HG02981 (cell line): ENCODE results near the gene TERT.
"Not testable (repeated sequence)": the region's sequence is repeated elsewhere in the genome, so short reads cannot be mapped to it uniquely, and the experiment has no call there.

Experiments
- ATAC-seq: cut with Tn5 transposase; IDR thresholded peaks from one replicate; pipeline ENCODE4 v1.9.1; 2021; ENCODE audit warnings: mild to moderate bottlenecking, moderate library complexity; ENCODE audit not compliant: unreplicated experiment

The TERT gene

DNA sequence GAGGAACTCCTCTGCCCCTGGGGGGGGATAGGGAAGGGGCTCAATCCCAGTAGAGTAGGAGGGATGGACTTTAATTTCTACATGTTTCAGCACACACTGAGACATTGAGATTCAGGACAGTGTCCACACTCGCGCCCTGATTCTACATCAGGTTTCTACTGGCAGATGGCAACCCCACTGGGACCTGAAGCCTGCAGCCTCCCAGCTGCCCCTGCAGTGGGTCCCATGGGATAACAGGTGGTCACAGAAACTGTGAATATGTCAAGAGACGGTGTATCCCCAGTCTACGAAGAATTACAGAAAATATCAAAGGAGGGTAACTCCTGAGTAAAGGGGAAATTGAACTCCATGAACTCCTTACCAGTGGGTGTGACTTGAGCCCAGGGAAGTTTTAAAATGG lies 2.4 kb upstream of the TERT start:
- no peak for ATAC-seq

DNA sequence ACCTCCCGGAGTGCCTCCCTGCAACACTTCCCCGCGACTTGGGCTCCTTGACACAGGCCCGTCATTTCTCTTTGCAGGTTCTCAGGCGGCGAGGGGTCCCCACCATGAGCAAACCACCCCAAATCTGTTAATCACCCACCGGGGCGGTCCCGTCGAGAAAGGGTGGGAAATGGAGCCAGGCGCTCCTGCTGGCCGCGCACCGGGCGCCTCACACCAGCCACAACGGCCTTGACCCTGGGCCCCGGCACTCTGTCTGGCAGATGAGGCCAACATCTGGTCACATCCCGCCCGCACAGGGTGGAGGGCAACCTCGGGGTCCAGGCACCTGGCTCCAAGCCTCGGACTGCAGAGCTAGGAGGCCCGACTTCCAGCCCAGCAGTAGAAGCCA lies 776 bp upstream of the TERT start:
- no peak for ATAC-seq

DNA sequence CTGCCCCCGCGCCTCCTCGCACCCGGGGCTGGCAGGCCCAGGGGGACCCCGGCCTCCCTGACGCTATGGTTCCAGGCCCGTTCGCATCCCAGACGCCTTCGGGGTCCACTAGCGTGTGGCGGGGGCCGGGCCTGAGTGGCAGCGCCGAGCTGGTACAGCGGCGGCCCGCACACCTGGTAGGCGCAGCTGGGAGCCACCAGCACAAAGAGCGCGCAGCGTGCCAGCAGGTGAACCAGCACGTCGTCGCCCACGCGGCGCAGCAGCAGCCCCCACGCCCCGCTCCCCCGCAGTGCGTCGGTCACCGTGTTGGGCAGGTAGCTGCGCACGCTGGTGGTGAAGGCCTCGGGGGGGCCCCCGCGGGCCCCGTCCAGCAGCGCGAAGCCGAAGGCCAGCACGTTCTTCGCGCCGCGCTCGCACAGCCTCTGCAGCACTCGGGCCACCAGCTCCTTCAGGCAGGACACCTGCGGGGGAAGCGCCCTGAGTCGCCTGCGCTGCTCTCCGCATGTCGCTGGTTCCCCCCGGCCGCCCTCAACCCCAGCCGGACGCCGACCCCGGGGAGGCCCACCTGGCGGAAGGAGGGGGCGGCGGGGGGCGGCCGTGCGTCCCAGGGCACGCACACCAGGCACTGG lies 548 bp downstream of the TERT start:
- no peak for ATAC-seq

DNA sequence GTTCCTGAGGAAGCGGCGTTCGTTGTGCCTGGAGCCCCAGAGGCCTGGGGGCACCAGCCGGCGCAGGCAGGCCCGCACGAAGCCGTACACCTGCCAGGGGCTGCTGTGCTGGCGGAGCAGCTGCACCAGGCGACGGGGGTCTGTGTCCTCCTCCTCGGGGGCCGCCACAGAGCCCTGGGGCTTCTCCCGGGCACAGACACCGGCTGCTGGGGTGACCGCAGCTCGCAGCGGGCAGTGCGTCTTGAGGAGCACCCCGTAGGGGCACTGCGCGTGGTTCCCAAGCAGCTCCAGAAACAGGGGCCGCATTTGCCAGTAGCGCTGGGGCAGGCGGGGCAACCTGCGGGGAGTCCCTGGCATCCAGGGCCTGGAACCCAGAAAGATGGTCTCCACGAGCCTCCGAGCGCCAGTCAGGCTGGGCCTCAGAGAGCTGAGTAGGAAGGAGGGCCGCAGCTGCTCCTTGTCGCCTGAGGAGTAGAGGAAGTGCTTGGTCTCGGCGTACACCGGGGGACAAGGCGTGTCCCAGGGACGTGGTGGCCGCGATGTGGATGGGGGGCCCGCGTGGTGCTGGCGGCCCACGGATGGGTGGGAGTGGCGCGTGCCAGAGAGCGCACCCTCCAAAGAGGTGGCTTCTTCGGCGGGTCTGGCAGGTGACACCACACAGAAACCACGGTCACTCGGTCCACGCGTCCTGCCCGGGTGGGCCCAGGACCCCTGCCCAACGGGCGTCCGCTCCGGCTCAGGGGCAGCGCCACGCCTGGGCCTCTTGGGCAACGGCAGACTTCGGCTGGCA lies 1.3 kb downstream of the TERT start:
- ATAC-seq: no peak

DNA sequence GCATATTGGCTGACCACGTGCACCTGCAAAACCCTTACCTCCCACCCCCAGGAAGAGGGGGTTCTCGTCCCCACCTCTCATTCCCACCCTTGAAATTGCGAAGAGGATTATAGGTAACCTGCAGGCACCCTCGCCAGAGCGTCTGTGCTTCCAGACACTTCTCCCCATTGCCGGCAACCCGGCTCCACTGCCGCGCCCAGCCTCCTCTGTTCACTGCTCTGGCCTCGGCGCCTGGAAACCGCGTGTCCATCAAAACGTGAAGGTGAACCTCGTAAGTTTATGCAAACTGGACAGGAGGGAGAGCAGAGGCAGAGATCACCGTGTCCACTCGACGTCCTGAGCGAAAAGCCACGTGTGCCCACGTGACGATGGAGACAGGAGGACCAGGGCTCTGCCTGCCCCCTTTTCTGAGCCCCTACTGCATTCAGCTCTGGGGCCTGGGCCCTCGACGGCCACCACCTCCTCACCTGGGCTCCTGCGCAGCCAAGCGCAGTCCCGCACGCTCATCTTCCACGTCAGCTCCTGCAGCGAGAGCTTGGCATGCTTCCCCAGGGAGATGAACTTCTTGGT lies 1.9 kb downstream of the TERT start:
- no peak for ATAC-seq

DNA sequence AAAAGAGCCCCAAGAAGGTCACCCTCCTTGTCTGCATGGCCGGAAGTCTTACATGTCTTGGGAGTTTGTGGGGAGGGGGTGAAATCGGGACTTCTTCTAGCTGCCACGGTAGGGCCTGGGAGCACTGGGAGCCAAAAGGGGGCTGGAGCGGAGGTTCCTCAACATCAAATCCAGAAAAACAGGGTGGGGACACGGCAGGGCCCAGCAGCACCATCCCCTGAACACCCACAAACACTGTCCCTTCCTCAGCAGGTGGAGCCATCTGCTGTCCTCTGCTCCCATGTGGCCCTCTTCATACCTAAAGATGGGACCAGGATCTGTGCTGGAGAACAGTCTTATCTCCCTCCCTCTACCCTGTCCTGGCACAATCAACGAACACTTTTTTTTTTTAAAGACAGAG lies 2.7 kb downstream of the TERT start:
- ATAC-seq: no peak

DNA sequence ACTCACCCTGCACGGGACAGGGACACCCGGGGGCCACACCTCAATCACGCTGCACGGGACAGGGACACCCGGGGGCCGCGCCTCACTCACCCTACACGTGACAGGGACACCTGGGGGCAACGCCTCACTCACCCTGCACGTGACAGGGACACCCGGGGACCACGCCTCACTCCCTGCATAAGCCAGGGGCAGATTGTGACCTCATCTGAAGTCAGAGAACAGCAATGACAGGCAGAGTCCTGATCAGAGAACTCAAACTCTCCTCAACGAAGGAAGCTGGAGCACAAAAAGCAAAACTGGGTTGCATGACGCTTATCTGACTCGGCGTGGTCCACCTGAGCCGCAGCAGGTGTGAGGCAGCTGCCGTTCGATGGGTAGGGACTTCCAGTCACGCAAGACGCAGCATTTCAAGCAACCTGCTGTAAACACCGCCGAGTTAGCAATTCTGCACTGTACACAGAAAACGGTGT lies 3.2 kb downstream of the TERT start:
- no peak for ATAC-seq

DNA sequence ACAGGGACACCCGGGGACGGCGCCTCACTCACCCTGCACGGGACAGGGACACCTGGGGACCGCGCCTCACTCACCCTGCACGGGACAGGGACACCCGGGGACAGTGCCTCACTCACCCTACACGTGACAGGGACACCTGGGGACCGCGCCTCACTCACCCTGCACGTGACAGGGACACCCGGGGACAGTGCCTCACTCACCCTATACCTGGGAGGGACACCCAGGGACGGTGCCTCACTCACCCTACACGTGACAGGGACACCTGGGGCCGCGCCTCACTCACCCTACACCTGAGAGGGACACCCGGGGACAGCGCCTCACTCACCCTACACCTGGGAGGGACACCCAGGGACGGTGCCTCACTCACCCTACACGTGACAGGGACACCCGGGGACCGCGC lies 3.9 kb downstream of the TERT start:
- not testable (repeated sequence) for ATAC-seq

DNA sequence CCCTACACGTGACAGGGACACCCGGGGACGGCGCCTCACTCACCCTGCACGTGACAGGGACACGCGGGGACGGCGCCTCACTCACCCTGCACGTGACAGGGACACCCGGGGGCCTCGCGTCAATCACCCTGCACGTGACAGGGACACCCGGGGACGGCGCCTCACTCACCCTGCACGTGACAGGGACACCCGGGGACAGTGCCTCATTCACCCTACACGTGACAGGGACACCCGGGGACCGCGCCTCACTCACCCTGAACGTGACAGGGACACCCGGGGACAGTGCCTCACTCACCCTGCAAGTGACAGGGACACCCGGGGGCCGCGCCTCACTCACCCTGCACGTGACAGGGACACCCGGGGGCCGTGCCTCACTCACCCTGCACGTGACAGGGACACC lies 5.3 kb downstream of the TERT start:
- ATAC-seq: not testable (repeated sequence)

DNA sequence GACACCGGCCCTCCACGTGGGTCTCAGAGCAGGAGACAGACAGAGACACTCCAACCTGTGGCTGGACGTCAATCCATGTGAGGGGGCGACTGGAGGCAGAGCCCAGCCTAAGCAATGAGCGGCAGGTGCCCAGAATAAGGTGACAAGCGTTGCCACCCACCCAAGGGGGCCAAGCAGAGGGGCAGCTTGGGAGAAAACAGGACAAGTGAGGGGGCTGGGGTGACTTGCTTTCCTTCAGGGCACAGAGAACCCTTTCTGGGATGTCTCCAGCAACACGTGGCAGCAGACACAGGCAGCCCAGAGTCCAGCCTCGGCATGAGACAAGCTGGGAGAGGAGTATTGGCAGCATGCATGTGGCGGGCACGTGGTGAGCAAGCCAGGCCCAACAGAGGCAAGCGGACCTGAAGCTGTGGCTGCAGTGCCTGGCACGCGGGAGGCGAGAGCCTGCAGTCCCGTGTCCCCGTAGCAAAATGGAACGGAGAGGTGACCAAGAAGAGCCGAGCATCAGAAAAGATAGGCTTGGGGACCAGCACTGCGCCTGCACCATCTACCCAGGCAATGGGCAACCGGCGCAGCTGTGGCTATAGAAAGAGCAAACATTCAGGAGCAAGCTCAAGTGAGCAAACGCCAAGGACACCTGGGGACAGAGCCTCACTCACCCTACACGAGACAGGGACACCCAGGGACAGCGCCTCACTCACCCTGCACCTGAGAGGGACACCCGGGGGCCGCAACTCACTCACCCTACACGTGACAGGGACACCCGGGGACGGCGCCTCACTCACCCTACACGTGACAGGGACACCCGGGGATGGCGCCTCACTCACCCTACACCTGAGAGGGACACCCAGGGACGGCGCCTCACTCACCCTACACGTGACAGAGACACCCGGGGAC lies 6.2 kb downstream of the TERT start:
- no peak for ATAC-seq

DNA sequence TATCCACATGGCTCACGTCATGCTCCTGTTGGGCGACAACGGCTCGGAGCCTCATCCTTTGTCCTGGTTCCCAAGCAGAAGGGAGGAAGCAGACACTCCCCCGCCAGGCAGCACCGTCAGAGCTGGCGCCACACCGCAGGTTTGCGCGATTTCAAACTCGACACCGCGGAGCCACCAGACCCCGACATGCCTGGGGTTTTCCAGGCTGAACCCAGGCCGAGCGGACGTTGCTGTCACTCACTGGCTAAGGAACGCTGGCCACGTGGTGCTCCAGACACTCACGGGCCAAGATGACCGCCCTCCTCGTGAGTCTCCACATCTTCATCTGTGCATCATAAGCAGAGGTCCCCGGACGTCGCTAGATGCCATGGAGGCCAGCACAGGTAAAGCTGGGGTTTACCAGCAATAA lies 9.0 kb downstream of the TERT start:
- ATAC-seq: no peak

DNA sequence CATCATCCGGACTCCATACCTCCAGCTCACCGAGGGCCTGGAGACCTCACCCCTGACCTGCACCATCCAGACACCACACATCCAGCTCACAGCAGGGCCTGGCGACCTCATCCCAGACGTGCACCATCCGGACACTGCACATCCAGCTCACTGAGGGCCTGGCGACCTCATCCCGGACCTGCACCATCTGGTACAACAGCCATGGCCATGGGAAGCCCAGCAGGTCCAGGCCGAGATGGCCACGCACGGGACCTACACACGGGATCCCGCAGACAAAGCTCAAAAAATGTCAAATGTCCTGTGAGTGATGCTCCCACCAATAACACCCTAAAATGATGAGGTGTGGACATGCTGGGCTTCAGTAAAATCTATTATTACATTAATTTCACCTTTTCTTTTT lies 9.7 kb downstream of the TERT start:
- no peak for ATAC-seq

DNA sequence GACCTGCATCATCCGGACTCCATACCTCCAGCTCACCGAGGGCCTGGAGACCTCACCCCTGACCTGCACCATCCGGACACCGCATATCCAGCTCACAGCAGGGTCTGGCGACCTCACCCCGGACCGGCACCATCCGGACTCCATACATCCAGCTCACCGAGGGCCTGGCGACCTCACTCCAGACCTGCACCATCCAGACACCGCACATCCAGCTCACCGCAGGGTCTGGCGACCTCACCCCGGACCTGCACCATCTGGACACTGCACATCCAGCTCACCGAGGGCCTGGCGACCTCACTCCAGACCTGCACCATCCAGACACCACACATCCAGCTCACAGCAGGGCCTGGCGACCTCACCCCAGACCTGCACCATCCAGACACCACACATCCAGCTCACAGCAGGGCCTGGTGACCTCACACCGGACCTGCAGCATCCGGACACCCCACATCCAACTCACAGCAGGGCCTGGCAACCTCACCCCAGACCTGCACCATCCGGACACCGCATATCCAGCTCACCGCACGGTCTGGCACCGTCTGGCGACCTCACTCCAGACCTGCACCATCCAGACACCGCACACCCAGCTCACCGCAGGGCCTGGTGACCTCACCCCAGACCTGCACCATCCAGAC lies 10.4 kb downstream of the TERT start:
- not testable (repeated sequence) for ATAC-seq

DNA sequence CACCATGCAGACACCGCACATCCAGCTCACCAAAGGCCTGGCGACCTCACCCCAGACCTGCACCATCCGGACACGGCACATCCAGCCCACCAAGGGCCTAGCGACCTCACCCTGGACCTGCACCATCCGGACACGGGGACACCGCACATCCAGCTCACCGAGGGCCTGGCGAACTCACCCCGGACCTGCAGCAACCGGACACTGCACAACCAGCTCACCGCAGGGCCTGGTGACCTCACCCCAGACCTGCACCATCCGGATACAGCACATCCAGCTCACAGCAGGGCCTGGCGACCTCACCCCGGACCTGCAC lies 11.2 kb downstream of the TERT start:
- not testable (repeated sequence) for ATAC-seq

DNA sequence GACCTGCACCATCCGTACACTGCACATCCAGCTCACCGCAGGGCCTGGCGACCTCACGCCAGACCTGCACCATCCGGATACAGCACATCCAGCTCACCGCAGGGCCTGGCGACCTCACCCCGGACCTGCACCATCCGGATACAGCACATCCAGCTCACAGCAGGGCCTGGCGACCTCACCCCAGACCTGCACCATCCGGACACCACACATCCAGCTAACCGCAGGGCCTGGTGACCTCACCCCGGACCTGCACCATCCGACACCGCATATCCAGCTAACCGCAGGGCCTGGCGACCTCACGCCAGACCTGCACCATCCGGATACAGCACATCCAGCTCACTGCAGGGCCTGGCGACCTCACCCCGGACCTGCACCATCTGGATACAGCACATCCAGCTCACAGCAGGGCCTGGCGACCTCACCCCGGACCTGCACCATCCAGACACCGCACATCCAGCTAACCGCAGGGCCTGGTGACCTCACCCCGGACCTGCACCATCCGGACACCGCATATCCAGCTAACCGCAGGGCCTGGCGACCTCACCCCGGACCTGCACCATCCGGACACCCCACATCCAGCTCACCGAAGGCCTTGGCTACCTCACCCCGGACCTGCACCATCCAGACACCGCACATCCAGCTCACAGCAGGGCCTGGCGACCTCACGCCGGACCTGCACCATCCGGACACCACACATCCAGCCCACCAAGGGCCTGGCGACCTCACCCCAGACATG lies 11.7 kb downstream of the TERT start:
- not testable (repeated sequence) for ATAC-seq

DNA sequence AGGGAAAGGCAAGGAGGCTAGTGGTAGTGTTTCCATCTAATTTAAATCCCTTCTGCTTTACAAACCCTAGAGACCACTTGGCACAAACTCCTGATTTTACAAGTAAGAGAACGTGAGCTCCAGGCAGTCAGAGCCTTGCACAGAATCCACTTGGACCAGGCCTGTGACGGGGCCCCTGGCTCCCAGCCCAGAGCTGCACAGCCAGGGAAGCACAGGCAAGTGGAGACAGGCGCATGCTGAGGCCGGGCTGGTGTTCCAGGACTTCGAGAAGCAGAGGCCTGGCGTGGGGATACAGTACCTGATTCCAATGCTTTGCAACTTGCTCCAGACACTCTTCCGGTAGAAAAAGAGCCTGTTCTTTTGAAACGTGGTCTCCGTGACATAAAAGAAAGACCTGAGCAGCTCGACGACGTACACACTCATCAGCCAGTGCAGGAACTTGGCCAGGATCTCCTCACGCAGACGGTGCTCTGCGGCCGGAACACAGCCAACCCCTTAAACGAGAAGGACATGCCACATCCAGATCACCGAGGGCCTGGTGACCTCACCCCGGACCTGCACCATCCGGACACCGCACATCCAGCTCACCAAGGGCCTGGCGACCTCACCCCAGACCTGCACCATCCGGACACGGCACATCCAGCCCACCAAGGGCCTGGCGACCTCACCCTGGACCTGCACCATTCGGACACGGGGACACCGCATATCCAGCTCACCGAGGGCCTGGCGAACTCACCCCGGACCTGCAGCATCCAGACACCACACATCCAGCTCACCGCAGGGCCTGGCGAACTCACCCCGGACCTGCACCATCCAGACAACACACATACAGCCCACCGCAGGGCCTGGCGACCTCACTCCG lies 12.5 kb downstream of the TERT start:
- ATAC-seq: no peak

DNA sequence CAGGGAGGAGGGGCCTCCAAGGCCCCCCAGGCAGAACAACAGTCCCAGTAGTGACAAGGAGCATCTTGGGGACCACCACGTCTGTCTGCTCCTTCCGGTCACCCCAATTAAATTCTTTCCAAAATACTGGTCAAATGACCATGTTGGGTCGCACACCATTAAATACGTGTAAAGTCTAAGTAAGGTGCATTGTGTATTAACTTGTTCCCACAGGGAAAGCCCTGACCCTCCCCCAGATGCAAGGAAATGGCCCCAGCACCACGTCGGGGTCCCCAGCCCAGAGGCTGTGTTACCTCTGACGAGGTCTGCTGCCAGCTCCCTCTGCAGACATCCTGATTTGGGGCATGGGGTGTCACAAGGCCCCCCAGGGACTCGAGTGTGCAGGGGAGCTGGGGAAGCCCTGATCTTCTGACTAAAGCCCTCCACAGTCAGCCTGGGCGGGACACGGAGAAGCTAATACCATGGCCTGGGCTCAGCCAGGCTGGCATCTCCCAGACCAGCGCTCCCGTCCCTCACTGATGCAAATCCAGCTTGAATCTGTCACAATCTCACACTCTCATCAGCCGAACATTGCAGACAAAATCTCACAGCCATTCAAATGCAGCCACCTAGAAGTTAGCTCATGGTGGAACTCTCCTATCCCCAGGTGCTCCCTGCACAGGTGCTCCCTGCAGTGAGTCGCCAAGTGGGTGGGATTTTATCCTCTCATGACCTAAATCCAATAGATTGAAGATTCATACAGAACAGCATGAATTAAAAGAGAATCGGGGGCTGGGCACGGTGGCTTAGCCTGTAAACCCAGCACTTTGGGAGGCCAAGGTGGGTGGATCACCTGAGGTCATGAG lies 13.6 kb downstream of the TERT start:
- ATAC-seq: no peak
